Lung (tissue), 12 donors: ENCODE results near the gene TMPRSS13. TPM values are rescaled to one million over a fixed set of nuclear protein-coding genes. Genes with fewer than 3 reads are reported as not detected.

Experiments used
- ATAC-seq: fragments of 200-7000 bp; cut with Tn5 transposase; one replicate; pipeline ENCODE4 v1.9.1; 2020; ENCODE audit warnings: moderate number of reproducible peaks; ENCODE audit not compliant: insufficient read depth, low FRiP score
- DNase-seq, 3 donors: peaks; one replicate each; pipeline ENCODE4 v3.0.0-alpha.2; 2013 to 2017
- H3K27ac ChIP-seq, 2 donors: one replicate each; pipeline ENCODE4 v1.5.1; 2013; ENCODE audit warnings: mild to moderate bottlenecking in 2 of 2, moderate library complexity in 2 of 2, control low read depth in 1 of 2, inconsistent platforms in 1 of 2, low read depth in 1 of 2, low read length in 1 of 2
- H3K27me3 ChIP-seq, 3 donors: one replicate each; pipeline ENCODE4 v1.5.1; 2013; ENCODE audit warnings: low read length in 2 of 3; ENCODE audit not compliant: control insufficient read depth in 3 of 3, insufficient read depth in 3 of 3
- H3K36me3 ChIP-seq, 4 donors: one replicate each; pipeline ENCODE4 v1.5.1; 2013; ENCODE audit warnings: low read length in 4 of 4, mild to moderate bottlenecking in 1 of 4, moderate library complexity in 1 of 4; ENCODE audit not compliant: control insufficient read depth in 4 of 4, insufficient read depth in 4 of 4
- H3K4me1 ChIP-seq, 5 donors: one replicate each; pipeline ENCODE4 v1.5.1; 2013; ENCODE audit warnings: low read length in 5 of 5, mild to moderate bottlenecking in 2 of 5, moderate library complexity in 1 of 5; ENCODE audit not compliant: control insufficient read depth in 5 of 5, insufficient read depth in 5 of 5
- H3K4me3 ChIP-seq: one replicate; pipeline ENCODE4 v1.5.1; 2013; ENCODE audit warnings: mild to moderate bottlenecking, control low read depth, moderate library complexity
- H3K9ac ChIP-seq, 2 donors: one replicate each; pipeline ENCODE4 v1.5.1; 2013; ENCODE audit warnings: low read length in 2 of 2, control low read depth in 1 of 2; ENCODE audit not compliant: insufficient read depth in 1 of 2
- H3K9me3 ChIP-seq, 4 donors: one replicate each; pipeline ENCODE4 v1.5.1; 2013; ENCODE audit warnings: low read length in 3 of 4, mild to moderate bottlenecking in 1 of 4, moderate library complexity in 1 of 4; ENCODE audit not compliant: control insufficient read depth in 4 of 4, insufficient read depth in 3 of 4
- CTCF ChIP-seq: IDR thresholded peaks from 2 replicates; pipeline ENCODE4 v1.5.1; 2012; ENCODE audit warnings: mild to moderate bottlenecking; ENCODE audit errors: control extremely low read depth, extremely low read depth
- WGBS, 2 donors: extraction: QIAGEN DNeasy Blood & Tissue Kit; methylation state at CpG; one replicate each; pipeline ENCODE4 v1.1.7; 2013; 5-methylcytosine and 5-hydroxymethylcytosine counted together
- polyA plus RNA-seq, 2 donors: library from polyadenylated mRNA; stranded (reverse); fragments of 200-250 nt; gene quantifications; one replicate each; pipeline ENCODE4 v1.2.1, GENCODE V29; 2013
- total RNA-seq, 2 donors: library from RNA; depleted of rRNA in 1 of 2; stranded (reverse); fragments of >200 nt in 1 of 2; gene quantifications; one replicate each; pipeline ENCODE4 v1.2.1, GENCODE V29; 2014 to 2021
- donor health status: control.
- donor health status: control.
- donor health status: Bipolar disorder and iron deficiency.
- donor health status: healthy.
- donor health status: DM: yes; HTN: yes; CAD: no.

Gene TMPRSS13
- total and polyA plus RNA-seq, 4 donors = 5.8 to 9.4 (median 9.2) TPM

- no peak for ATAC-seq
- no peaks in the 10 kb centered on the region for H3K9me3 ChIP-seq
- no peaks in the 10 kb centered on the region for H3K27me3 ChIP-seq
These were observed 41.0 kb downstream of the TMPRSS13 start for GRCh38 chr11:117888139-117888566.

GRCh38 chr11:117887431-117888138, 41.6 kb downstream of the TMPRSS13 start:
- Histone ChIP-seq H3K9ac (no peak overlapping the region), H3K27ac (no peak overlapping the region), H3K4me3 (no peak overlapping the region), H3K36me3 (no peaks in the 10 kb centered on the region), H3K4me1 (peaks cover 0 to 19% (median 14%) of the 10 kb centered on the region in 5 donors), H3K9me3 (no peaks in the 10 kb centered on the region), H3K27me3 (no peaks in the 10 kb centered on the region)
- peak in 1 of 3 donors; percentile 13 for DNase-seq
- no peak for ATAC-seq
- 74 to 88% methylated on average over 9 of the region's 9 CpGs for WGBS, 2 donors
- no peak for TF ChIP-seq CTCF

More at GRCh38 chr11:117888139-117888566, 41.0 kb downstream of the TMPRSS13 start:
- Histone ChIP-seq H3K36me3 (no peaks in the 10 kb centered on the region), H3K9ac (no peak overlapping the region), H3K4me1 (peaks cover 0 to 16% (median 10%) of the 10 kb centered on the region in 5 donors), H3K4me3 (no peak overlapping the region), H3K27ac (no peak overlapping the region)
- peak in 1 of 3 donors; percentile 12 for DNase-seq
- no peak for TF ChIP-seq CTCF
- WGBS, 2 donors = 72 to 87% methylated on average over 8 of the region's 8 CpGs

- no peak overlapping the region for H3K4me3 ChIP-seq
- 36 to 69% methylated on average over 11 of the region's 11 CpGs for WGBS, 2 donors
These were observed 43.4 kb downstream of the TMPRSS13 start for GRCh38 chr11:117885777-117886176.

More at GRCh38 chr11:117885777-117886176, 43.4 kb downstream of the TMPRSS13 start:
- Histone ChIP-seq H3K9ac (peak overlapping the region in 1 of 2 donors; percentile 64), H3K4me1 (peaks cover 0 to 27% (median 17%) of the 10 kb centered on the region in 5 donors), H3K9me3 (no peaks in the 10 kb centered on the region), H3K36me3 (no peaks in the 10 kb centered on the region), H3K27me3 (peaks cover 0 to under 1% (median 0%) of the 10 kb centered on the region in 3 donors), H3K27ac (peak overlapping the region; percentile 58 to 80)
- no peak for TF ChIP-seq CTCF
- DNase-seq (peak; percentile 88 to 95 (median 93)), ATAC-seq (peak; percentile 54)
